Activated naive CD8-positive, alpha-beta T cell treated with anti-CD3 and anti-CD28 coated beads for 36 hours (primary cell): ENCODE results near the gene UMAD1. TPM values are rescaled to one million over a fixed set of nuclear protein-coding genes. Genes with fewer than 3 reads are reported as not detected.
"Not testable (repeated sequence)": the region's sequence is repeated elsewhere in the genome, so short reads cannot be mapped to it uniquely, and the experiment has no call there.

Experiments
- DNase-seq: peaks from one replicate; pipeline ENCODE4 v3.0.0; 2021
- H3K27ac Mint-ChIP-seq: one replicate; pipeline ENCODE4 v1.8.0; 2022; ENCODE audit warnings: mild to moderate bottlenecking, moderate library complexity, mixed read lengths
- H3K27me3 Mint-ChIP-seq: one replicate; pipeline ENCODE4 v1.8.0; 2022; ENCODE audit warnings: mild to moderate bottlenecking, mixed read lengths
- H3K36me3 Mint-ChIP-seq: one replicate; pipeline ENCODE4 v1.8.0; 2021; ENCODE audit warnings: mild to moderate bottlenecking, mixed read lengths
- H3K4me1 Mint-ChIP-seq: one replicate; pipeline ENCODE4 v1.8.0; 2021; ENCODE audit warnings: mixed read lengths
- H3K4me3 Mint-ChIP-seq: one replicate; pipeline ENCODE4 v1.8.0; 2022; ENCODE audit warnings: mild to moderate bottlenecking, moderate library complexity, mixed read lengths
- H3K9me3 Mint-ChIP-seq: one replicate; pipeline ENCODE4 v1.8.0; 2022; ENCODE audit warnings: mixed read lengths
- total RNA-seq, 2 experiments: library from RNA; stranded (reverse); gene quantifications; one replicate each; pipeline ENCODE4 v1.2.3, GENCODE V29; 2021

UMAD1 gene
- total RNA-seq, 2 experiments from 2014 or later, result 13.2 to 13.7 TPM

DNA sequence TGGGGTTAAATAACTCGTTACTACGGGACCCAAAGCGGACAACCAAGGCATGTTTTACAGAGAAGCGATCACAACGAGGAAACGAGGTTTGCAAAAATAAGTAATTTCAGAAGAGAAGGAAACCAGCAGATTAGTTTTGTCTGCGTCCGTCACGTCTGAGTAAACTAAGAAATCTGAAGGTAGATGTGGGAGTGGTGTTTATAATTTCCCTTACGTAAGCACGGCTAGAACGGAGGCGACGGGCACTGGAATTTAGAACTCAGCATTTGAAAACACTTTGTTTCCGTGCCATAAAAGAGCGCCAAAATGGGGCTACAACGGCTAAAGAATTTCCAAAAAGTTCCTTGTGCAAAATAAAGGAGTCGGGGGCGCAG, 718 bp upstream of the UMAD1 start:
- DNase-seq, result peak; percentile 52
- H3K36me3 Mint-ChIP-seq, result peaks cover 46% of the 10 kb centered on the region

DNA sequence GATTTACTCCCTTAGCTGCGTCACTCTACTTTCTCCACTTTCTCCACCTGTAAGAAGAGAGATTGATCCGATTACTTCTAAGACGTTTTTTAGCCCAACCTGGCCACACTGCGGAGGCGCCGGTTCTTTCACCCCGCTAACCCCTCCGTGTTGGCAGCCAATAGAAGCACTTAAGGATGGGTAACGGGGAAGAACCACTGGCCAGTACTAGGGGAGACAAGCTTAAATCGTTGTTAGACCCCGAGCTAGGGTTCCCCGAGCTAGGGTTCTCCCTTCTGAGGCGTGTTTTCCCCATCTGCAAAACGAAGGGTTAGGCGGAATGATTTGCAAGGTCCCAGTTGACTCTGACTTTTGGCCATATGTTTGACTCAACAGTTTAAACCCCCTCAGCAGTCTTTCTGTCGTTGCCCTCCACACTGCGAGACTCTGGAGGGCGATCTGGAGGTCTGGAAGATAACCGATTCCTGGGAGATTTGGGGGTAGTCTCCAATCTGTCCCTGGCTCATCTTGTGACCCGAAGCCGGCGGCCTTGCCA, 644 bp downstream of the UMAD1 start:
- peaks cover 52% of the 10 kb centered on the region for H3K36me3 Mint-ChIP-seq
- no peak for DNase-seq
- no peaks in the 10 kb centered on the region for H3K27me3 Mint-ChIP-seq
- peaks cover 29% of the 10 kb centered on the region for H3K4me1 Mint-ChIP-seq
- peak overlapping the region; percentile 100 for H3K27ac Mint-ChIP-seq
- H3K4me3 Mint-ChIP-seq, result peak overlapping the region; percentile 95
- peaks cover 3% of the 10 kb centered on the region for H3K9me3 Mint-ChIP-seq

More for the DNA sequence above, 718 bp upstream of the UMAD1 start:
- peak overlapping the region; percentile 100 for H3K27ac Mint-ChIP-seq
- H3K27me3 Mint-ChIP-seq, result no peaks in the 10 kb centered on the region
- peak overlapping the region; percentile 95 for H3K4me3 Mint-ChIP-seq
- peaks cover 25% of the 10 kb centered on the region for H3K4me1 Mint-ChIP-seq
- no peaks in the 10 kb centered on the region for H3K9me3 Mint-ChIP-seq

DNA sequence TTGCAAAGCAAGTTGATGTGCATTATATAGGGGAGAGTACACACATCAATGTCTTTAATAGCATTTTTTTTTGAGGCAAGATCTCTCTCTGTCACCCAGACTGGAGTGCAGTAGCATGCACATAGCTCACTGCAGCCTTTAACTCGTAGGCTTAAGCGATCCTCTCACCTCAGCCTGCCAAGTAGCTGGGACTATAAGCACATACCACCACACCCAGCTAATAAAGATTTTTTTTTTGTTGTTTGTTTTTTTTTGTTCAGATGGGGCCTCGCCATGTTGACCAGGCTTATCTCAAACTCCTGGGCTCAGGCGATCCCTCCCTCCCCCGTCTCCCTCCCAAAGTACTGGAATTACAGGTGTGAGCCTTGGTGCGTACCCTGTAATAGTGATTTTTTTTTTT, 1.5 kb downstream of the UMAD1 start:
- DNase-seq, result no peak
- H3K9me3 Mint-ChIP-seq, result peaks cover 4% of the 10 kb centered on the region
- peaks cover 54% of the 10 kb centered on the region for H3K36me3 Mint-ChIP-seq
- peak overlapping the region; percentile 95 for H3K4me3 Mint-ChIP-seq
- H3K4me1 Mint-ChIP-seq, result peaks cover 30% of the 10 kb centered on the region
- H3K27me3 Mint-ChIP-seq, result no peaks in the 10 kb centered on the region
- H3K27ac Mint-ChIP-seq, result peak overlapping the region; percentile 16

DNA sequence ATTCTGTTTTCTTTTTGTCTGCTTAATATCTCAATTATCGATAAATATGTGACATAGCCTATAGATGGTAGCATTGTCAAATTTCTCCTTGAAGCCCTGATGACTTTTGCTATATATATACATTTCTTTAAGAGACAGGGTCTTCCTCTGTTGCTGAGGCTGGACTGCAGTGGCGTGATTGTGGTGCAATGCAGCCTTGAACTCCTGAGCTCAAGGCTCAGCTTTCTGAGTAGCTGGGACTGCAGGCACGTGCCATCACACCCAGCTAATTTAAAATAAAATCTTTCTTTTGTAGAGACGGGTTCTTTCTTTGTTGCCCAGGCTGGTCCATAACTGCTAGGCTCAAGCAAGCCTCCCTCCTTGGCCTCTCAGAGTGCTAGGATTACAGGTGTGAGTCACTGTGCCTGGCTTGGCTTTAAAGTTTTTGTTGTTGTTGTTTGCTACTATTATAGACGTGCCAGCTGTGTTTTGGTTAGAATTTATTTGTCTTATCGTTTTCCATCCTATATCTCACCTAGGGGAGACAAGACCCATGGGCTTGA, 7.0 kb downstream of the UMAD1 start:
- Mint-ChIP-seq H3K4me1 (peaks cover 46% of the 10 kb centered on the region), H3K4me3 (no peak overlapping the region), H3K36me3 (peaks cover 36% of the 10 kb centered on the region), H3K9me3 (peaks cover 4% of the 10 kb centered on the region), H3K27me3 (no peaks in the 10 kb centered on the region), H3K27ac (no peak overlapping the region)
- no peak for DNase-seq

DNA sequence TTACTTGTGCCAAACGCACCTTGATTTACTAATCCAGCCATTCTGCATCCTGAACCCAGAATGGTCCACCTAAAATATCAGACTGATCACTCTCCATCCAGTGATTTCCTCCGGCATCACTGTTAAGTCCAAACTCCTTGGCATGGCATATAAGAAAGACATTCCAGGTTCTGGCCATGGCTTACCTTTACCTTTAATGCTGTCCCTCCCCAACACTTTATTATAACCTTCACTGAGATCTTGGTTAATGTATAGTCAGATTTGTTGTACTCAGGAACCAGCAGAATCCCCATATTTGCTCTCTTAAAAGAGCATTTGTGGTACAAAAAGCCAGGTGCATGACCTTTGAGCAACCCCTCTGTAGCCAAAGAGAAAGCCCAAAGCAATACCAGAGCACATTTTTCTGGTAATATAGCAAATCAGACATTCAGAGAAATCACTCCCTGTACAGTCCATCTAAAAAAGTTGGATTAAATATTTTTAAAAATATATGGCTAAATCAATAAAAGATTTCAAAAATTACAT, 10.2 kb downstream of the UMAD1 start:
- H3K27ac Mint-ChIP-seq, result no peak overlapping the region
- no peak for DNase-seq

DNA sequence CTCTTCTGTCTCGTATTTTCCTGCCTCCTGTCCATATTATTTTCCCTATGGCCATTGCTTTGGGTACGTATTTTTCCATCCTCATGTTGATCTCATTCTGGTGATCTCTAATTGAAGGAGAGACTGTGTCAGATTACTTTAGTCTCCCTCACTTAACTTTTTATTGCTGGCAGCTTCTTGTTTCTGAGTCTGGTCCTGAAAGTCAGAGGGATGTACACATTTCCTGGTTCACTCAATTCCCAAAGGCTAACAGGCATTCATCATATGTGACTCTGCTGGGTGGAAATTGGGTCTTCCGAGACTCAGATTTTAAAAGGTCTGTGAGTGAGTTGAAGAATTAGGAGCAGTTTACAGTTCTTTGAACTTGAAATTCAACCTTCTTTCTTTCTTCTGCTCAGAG, 10.9 kb downstream of the UMAD1 start:
- no peak overlapping the region for H3K4me3 Mint-ChIP-seq
- peaks cover 45% of the 10 kb centered on the region for H3K4me1 Mint-ChIP-seq
- H3K36me3 Mint-ChIP-seq, result peaks cover 14% of the 10 kb centered on the region
- no peak for DNase-seq
- H3K27me3 Mint-ChIP-seq, result no peaks in the 10 kb centered on the region
- no peak overlapping the region for H3K27ac Mint-ChIP-seq
- H3K9me3 Mint-ChIP-seq, result peaks cover 4% of the 10 kb centered on the region

More for the DNA sequence above, 10.2 kb downstream of the UMAD1 start:
- peaks cover 2% of the 10 kb centered on the region for H3K9me3 Mint-ChIP-seq
- H3K27me3 Mint-ChIP-seq, result no peaks in the 10 kb centered on the region
- H3K4me1 Mint-ChIP-seq, result peaks cover 46% of the 10 kb centered on the region
- no peak overlapping the region for H3K4me3 Mint-ChIP-seq
- peaks cover 14% of the 10 kb centered on the region for H3K36me3 Mint-ChIP-seq

DNA sequence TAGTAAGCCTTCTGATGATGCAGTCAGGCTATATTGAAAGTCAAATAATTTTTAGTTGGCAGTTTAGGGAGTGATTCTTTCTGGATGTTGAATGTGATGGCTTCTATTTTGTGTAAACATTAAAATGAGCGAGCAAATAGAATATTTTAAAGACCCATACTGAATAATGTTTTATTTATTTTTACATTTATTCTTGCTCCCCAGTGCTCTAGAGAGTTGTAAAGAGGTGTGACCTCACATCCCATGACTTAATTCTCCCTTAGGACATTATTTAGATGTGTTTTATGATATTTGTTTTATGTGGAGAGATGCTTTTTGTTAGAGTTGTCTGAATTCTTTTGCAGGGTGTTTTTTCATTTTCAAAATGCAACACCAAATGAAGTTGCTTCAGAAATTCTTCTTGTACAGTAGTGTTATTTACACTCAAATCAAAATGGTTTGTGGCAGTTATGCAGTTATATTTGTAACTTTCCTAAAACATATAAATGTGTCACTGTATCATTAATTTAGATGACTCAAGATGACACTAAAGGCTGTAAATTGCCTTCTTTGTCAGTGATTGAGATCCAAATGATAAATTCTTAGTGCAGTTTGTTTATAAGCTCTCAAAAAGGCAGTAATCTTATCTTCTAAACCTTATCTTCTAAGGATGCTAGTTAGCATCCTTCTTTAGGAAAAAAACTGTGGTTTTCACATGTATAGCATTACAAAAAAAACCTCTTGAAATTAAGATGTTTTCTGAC, 12.4 kb downstream of the UMAD1 start:
- no peaks in the 10 kb centered on the region for H3K27me3 Mint-ChIP-seq
- H3K4me3 Mint-ChIP-seq, result no peak overlapping the region
- peaks cover 41% of the 10 kb centered on the region for H3K4me1 Mint-ChIP-seq
- no peak overlapping the region for H3K27ac Mint-ChIP-seq
- H3K9me3 Mint-ChIP-seq, result peaks cover 15% of the 10 kb centered on the region
- DNase-seq, result no peak
- H3K36me3 Mint-ChIP-seq, result peaks cover 25% of the 10 kb centered on the region

DNA sequence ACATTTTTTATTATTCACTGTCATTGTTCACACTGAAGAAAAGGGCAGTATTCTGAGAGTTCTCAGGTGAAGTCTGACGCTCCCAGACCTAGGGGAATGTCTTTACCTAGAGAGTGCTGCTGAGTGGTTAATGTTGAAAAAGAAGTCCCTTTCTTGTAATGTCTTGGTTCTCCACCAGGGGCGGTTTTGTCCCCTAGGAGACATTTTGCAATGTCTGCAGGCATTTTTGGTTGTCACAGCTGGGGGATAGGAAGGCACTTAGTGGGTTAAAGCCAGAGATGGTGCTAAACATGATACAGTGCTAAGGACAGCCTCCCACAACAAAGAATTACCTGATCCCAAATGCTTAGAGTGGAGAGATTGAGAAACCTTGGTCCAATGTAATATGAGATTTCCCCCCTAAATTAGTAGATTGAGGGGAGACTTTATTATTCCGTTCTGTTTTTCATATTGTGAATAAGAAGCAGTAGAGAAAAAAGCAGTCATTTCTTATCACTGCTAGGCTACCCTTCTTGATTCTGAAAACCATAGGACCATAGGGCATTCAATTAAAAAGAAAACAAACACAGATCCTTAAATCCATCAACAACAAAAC, 13.1 kb downstream of the UMAD1 start:
- Mint-ChIP-seq H3K36me3 (peaks cover 32% of the 10 kb centered on the region), H3K4me1 (peaks cover 41% of the 10 kb centered on the region), H3K27ac (no peak overlapping the region), H3K27me3 (no peaks in the 10 kb centered on the region), H3K9me3 (peaks cover 22% of the 10 kb centered on the region), H3K4me3 (no peak overlapping the region)
- no peak for DNase-seq

DNA sequence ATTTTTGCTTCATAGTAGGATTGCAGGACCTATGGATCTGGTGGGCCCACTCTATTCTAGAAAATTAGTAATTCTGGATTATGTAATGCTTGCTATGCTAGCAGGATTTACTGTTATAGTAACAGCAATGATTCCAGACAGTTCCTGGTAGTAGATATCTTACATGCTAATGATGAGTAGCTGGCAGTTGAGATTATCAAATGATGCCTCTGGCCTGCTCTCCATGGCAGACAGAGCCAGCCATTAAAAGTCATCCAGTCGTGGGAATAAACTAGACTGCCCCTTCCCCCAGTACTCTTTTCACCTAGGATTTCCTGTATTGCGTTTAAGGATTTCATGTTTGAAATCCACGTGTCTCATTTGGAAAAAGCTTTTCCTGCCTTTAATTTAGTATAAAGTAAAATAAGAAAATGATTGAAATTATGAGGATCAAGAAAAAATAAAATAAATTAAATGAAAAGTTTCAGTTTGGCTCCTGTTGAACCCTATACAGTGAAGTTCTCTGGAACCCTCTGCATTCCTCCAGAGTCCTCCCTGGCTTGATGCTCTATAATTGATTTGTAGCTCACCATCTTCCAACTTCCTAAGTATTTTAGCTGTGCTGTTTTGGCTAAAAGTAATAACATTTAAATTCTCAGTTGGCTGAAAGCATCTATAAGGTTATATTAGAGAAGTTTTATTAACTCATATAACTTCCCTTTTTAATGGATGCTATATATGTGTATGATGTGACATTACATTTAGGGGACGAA, 14.6 kb downstream of the UMAD1 start:
- peaks cover 36% of the 10 kb centered on the region for H3K9me3 Mint-ChIP-seq
- H3K27me3 Mint-ChIP-seq, result no peaks in the 10 kb centered on the region
- H3K4me3 Mint-ChIP-seq, result no peak overlapping the region
- H3K36me3 Mint-ChIP-seq, result peaks cover 46% of the 10 kb centered on the region
- no peak overlapping the region for H3K27ac Mint-ChIP-seq
- DNase-seq, result no peak
- H3K4me1 Mint-ChIP-seq, result peaks cover 36% of the 10 kb centered on the region

DNA sequence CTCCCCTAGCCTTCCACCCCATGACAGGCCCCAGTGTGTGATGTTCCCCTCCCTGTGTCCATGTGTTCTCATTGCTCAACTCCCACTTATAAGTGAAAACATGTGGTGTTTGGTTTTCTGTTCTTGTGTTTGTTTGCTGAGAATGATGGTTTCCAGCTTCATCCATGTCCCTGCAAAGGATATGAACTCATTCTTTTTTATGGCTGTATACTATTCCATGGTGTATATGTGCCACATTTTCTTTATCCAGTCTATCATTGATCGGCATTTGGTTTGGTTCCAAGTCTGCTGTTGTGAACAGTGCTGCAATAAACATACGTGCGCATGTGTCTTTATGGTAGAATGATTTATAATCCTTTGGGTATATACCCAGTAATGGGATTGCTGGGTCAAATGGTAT, 15.9 kb downstream of the UMAD1 start:
- Mint-ChIP-seq H3K36me3 (peaks cover 55% of the 10 kb centered on the region), H3K4me1 (peaks cover 34% of the 10 kb centered on the region), H3K9me3 (peaks cover 36% of the 10 kb centered on the region)
- H3K4me3 Mint-ChIP-seq, H3K27ac Mint-ChIP-seq, DNase-seq, H3K27me3 Mint-ChIP-seq: not testable (repeated sequence)

DNA sequence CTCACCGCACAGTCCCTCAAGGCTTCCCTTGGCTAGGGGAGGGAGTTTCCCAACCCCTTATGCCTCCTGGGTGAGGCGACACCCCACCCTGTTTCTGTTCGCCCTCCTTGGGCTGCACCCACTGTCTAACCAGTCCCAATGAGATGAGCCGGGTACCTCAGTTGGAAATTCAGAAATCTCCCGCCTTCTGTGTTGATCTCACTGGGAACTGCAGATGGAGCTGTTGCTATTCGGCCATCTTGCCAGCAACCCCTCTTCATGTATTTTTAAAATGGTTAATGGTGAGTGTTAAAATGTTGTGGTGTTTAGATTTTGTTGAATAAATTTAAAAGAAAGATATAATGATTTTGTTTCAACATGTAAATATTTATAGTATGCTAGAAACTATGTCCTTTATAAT, 22.0 kb downstream of the UMAD1 start:
- no peak for DNase-seq
- Mint-ChIP-seq H3K36me3 (peaks cover 36% of the 10 kb centered on the region), H3K9me3 (peaks cover 25% of the 10 kb centered on the region), H3K4me1 (peaks cover 16% of the 10 kb centered on the region), H3K27ac (no peak overlapping the region), H3K4me3 (no peak overlapping the region), H3K27me3 (no peaks in the 10 kb centered on the region)

DNA sequence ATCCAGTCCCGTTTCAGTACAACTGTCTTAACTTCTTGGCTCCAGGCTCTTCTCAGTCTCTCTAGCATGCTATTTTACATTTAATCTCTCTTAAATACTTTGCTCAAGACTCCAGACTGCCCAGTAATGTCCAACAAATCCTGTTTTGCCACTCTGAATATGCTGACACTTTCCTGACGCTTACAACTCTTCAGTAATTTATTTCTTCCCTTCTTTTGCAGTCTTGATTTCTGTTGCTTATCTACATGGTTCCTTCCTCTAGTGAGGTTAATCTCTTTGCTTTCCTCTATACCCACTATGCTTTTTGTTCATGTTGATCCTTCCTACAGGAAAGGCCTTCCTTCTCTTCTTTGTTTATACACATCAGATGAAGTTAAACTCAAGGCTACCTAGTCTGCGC, 23.7 kb downstream of the UMAD1 start:
- Mint-ChIP-seq H3K4me3 (no peak overlapping the region), H3K36me3 (peaks cover 29% of the 10 kb centered on the region), H3K27me3 (no peaks in the 10 kb centered on the region), H3K4me1 (peaks cover 19% of the 10 kb centered on the region), H3K9me3 (peaks cover 8% of the 10 kb centered on the region), H3K27ac (no peak overlapping the region)
- DNase-seq, result no peak

DNA sequence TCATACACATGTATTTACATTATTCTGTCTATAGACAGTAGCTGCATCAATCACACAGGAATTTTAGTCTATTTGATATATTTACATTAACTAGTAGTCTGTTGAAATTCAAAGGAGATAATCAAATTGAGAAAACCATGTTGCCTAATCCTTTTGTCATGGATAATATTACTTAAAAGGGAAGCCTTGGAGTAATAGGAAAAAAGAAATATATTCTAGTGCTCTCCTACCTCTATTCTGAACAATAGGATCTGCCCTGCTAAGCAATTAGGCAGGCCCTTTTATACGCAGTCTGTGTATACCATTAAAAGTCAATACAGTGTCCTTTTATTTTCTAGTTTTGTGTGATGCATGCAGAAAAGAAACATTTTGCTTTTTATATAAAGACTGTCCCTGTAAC, 24.5 kb downstream of the UMAD1 start:
- no peak for DNase-seq
- peaks cover 21% of the 10 kb centered on the region for H3K4me1 Mint-ChIP-seq
- H3K27me3 Mint-ChIP-seq, result no peaks in the 10 kb centered on the region
- H3K4me3 Mint-ChIP-seq, result no peak overlapping the region
- peaks cover 6% of the 10 kb centered on the region for H3K9me3 Mint-ChIP-seq
- H3K27ac Mint-ChIP-seq, result no peak overlapping the region
- H3K36me3 Mint-ChIP-seq, result peaks cover 29% of the 10 kb centered on the region

DNA sequence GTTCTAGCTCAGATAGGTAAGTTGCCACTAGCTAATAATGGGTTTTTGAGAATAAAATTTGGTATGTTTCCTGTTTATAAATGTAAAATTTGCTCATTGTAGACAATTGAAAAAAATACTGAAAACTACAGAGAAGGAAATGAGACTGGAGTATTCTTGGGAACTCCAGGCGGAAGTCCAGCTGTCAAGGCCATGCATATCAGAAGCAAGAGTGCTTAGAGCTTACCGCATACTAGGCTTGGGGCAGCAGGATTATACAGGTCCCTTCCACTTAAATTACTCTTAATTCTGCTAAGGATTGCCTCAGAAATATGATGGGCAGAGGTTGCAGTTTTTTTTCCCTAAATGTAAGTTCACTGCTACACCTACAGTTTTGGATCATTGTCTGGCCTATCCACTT, 26.6 kb downstream of the UMAD1 start:
- no peak for DNase-seq
- Mint-ChIP-seq H3K9me3 (peaks cover 14% of the 10 kb centered on the region), H3K36me3 (peaks cover 36% of the 10 kb centered on the region), H3K27ac (no peak overlapping the region), H3K27me3 (no peaks in the 10 kb centered on the region), H3K4me1 (peaks cover 35% of the 10 kb centered on the region), H3K4me3 (no peak overlapping the region)

DNA sequence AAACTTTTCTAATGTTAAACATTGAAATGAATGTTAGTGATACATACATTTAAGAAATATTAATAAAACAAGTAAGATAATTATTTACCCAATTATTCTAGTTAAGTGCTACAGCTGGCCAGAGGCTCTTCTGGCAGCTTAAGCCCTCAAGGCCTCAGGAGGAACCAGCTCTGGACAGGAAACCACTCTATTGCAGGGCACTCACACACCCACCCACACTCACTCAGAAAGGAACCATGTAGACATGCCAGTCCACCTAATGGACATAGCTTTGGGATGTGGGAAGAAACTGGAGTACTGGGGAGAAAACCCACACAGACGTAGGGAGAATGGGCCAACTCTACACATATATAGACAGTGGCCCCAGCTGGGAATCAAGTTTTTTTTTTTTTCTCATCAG, 28.2 kb downstream of the UMAD1 start:
- no peak overlapping the region for H3K27ac Mint-ChIP-seq
- H3K36me3 Mint-ChIP-seq, result peaks cover 49% of the 10 kb centered on the region
- DNase-seq, result no peak
- no peak overlapping the region for H3K4me3 Mint-ChIP-seq
- H3K4me1 Mint-ChIP-seq, result peaks cover 45% of the 10 kb centered on the region
- H3K27me3 Mint-ChIP-seq, result no peaks in the 10 kb centered on the region
- H3K9me3 Mint-ChIP-seq, result peaks cover 20% of the 10 kb centered on the region
